ENCODE results near the gene CACNA2D2. TPM values are rescaled to one million over a fixed set of nuclear protein-coding genes. Genes with fewer than 3 reads are reported as not detected.

Gene CACNA2D2
- total RNA-seq, 4 donors from 2014 or later = 1.1 to 2.0 (median 1.6) TPM

DNA sequence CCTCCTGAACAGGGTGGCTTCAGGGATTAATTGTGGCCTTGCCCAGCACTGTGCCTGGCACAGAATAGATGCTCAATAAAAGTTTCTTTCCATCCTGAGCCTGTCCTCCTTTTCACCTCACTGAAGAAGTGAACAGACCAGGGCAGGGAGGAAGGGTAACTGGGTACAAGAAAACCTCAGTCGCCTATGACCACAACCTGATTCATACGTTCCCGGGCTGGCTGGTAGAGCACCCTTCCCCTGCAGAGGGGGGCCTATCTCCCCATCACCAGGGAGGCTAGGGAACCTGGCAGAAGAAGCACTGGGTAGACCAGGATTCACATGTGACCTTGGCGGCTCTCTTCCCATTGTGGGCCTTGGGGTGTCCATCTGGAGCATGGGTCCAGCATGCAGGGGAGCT, 27.8 kb upstream of the CACNA2D2 start:
- intact Hi-C loops (cut with DNase I; ENCODE audit: low total_unique reads) = no loop called here
- no peak for TF ChIP-seq POLR2A (IDR thresholded peaks at IDR 0.05)
- TF ChIP-seq, protein P1, sequence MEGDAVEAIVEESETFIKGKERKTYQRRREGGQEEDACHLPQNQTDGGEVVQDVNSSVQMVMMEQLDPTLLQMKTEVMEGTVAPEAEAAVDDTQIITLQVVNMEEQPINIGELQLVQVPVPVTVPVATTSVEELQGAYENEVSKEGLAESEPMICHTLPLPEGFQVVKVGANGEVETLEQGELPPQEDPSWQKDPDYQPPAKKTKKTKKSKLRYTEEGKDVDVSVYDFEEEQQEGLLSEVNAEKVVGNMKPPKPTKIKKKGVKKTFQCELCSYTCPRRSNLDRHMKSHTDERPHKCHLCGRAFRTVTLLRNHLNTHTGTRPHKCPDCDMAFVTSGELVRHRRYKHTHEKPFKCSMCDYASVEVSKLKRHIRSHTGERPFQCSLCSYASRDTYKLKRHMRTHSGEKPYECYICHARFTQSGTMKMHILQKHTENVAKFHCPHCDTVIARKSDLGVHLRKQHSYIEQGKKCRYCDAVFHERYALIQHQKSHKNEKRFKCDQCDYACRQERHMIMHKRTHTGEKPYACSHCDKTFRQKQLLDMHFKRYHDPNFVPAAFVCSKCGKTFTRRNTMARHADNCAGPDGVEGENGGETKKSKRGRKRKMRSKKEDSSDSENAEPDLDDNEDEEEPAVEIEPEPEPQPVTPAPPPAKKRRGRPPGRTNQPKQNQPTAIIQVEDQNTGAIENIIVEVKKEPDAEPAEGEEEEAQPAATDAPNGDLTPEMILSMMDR (IDR thresholded peaks at IDR 0.05) = no peak
- DNase-seq (ENCODE audit: low spot score in 2 of 2) = no peak

GRCh38 chr3:50530001-50530970, 26.9 kb upstream of the CACNA2D2 start:
- H3K4me3 ChIP-seq (ENCODE audit: low read depth, poor library complexity, severe bottlenecking) = no peak overlapping the region
- intact Hi-C loops (cut with DNase I; ENCODE audit: low total_unique reads) = no loop called here
- 11 to 27% methylated on average over 44 to 48 of the region's 48 CpGs for WGBS, 2 donors
- no peak for DNase-seq (ENCODE audit: low spot score in 2 of 2)
- TF ChIP-seq, protein P1 (IDR thresholded peaks at IDR 0.05) = no peak
- no peak for TF ChIP-seq POLR2A (IDR thresholded peaks at IDR 0.05)

More for the DNA sequence above, 27.8 kb upstream of the CACNA2D2 start:
- no peak overlapping the region for H3K4me3 ChIP-seq (ENCODE audit: low read depth, poor library complexity, severe bottlenecking)
- 90 to 93% methylated on average over 4 of the region's 4 CpGs for WGBS, 2 donors

DNA sequence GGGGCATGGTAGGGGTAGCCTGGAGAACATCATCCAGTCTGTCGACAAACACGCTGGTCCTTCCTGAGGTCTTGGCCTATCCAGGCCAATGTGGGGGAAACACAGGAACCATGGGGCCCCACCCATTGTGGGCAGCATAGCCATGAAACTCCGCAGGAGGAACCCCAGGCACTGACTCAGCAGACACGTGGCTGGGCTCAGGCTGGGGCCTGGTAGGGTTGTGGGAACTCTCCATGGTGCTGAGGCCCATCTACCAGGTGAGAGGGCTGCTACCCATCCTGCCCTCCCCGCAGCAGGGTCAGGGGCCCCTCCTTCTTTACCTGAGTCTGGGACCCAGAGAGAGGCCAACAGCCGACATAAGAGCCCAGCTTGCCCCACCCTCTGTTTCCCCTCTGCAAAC, 22.6 kb upstream of the CACNA2D2 start:
- no peak for TF ChIP-seq POLR2A (IDR thresholded peaks at IDR 0.05)
- TF ChIP-seq, protein P1 (IDR thresholded peaks at IDR 0.05) = no peak
- 41 to 44% methylated on average over 6 of the region's 6 CpGs for WGBS, 2 donors
- no peak overlapping the region for H3K4me3 ChIP-seq (ENCODE audit: low read depth, poor library complexity, severe bottlenecking)
- intact Hi-C loops (cut with DNase I; ENCODE audit: low total_unique reads) = no loop called here
- peak in 1 of 2 donors; percentile 30 for DNase-seq (ENCODE audit: low spot score in 2 of 2)

- 77 to 78% methylated on average over 8 to 9 of the region's 9 CpGs for WGBS, 2 donors
- DNase-seq (ENCODE audit: low spot score in 2 of 2) = no peak
- no peak for TF ChIP-seq POLR2A (IDR thresholded peaks at IDR 0.05)
- TF ChIP-seq, protein P1 (IDR thresholded peaks at IDR 0.05) = no peak
- intact Hi-C loops (cut with DNase I; ENCODE audit: low total_unique reads) = no loop called here
- H3K4me3 ChIP-seq (ENCODE audit: low read depth, poor library complexity, severe bottlenecking) = no peak overlapping the region
Observed at GRCh38 chr3:50525191-50525910, 21.9 kb upstream of the CACNA2D2 start.

- no peak overlapping the region for H3K4me3 ChIP-seq (ENCODE audit: low read depth, poor library complexity, severe bottlenecking)
- TF ChIP-seq, protein P1 (IDR thresholded peaks at IDR 0.05) = no peak
- no peak for TF ChIP-seq POLR2A (IDR thresholded peaks at IDR 0.05)
- intact Hi-C loops (cut with DNase I; ENCODE audit: low total_unique reads) = no loop called here
- WGBS, 2 donors = 85 to 89% methylated on average over 5 of the region's 5 CpGs
- no peak for DNase-seq (ENCODE audit: low spot score in 2 of 2)
Observed at GRCh38 chr3:50524746-50525145, 21.3 kb upstream of the CACNA2D2 start.

Measured in lower leg skin (tissue), 4 donors.